ENCODE data around the gene EHHADH.
"Not testable (repeated sequence)": the region's sequence is repeated elsewhere in the genome, so short reads cannot be mapped to it uniquely, and the experiment has no call there.

DNA sequence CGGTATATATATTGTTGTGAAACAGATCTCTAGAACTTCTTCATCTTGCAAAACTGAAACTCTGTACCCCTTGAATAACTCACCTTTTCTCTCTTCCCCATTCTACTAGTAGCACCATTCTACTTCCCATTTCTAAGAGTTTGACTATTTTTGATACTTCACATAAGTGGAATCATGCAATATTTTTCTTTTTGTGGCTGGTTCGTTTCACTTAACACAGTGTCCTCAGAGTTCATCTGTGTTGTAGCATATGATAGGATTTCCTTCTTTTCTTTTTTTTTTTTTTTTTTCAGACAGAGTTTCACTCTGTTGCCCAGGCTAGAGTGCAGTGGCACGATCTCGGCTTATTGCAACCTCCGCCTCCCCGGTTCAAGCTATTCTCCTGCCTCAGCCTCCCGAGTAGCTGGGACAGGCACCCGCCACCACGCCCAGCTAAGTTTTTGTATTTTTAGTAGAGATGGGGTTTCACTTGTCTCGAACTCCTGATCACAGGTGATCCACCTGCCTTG, 46.1 kb upstream of the EHHADH start:
- not testable (repeated sequence) for TF ChIP-seq EZH2phosphoT487 (IDR thresholded peaks at IDR 0.05; ENCODE audit: unreplicated experiment); EZH2 (IDR thresholded peaks at IDR 0.05; ENCODE audit: low read depth, unreplicated experiment); CREB1 (CRISPR knock-in tag; IDR thresholded peaks at IDR 0.05; ENCODE audit: low read depth); POLR2AphosphoS5 (IDR thresholded peaks at IDR 0.05; ENCODE audit: low read depth); JUNB (IDR thresholded peaks at IDR 0.05; ENCODE audit: unreplicated experiment); ZNF114 (CRISPR knock-in tag; IDR thresholded peaks at IDR 0.05); NANOG (IDR thresholded peaks at IDR 0.05; ENCODE audit: borderline replicate concordance)
- TF ChIP-seq, protein P1, sequence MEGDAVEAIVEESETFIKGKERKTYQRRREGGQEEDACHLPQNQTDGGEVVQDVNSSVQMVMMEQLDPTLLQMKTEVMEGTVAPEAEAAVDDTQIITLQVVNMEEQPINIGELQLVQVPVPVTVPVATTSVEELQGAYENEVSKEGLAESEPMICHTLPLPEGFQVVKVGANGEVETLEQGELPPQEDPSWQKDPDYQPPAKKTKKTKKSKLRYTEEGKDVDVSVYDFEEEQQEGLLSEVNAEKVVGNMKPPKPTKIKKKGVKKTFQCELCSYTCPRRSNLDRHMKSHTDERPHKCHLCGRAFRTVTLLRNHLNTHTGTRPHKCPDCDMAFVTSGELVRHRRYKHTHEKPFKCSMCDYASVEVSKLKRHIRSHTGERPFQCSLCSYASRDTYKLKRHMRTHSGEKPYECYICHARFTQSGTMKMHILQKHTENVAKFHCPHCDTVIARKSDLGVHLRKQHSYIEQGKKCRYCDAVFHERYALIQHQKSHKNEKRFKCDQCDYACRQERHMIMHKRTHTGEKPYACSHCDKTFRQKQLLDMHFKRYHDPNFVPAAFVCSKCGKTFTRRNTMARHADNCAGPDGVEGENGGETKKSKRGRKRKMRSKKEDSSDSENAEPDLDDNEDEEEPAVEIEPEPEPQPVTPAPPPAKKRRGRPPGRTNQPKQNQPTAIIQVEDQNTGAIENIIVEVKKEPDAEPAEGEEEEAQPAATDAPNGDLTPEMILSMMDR (conservative IDR thresholded peaks at IDR 0.05; ENCODE audit: low read depth in 2 of 2), result not testable (repeated sequence)
- TF ChIP-seq, protein P2, sequence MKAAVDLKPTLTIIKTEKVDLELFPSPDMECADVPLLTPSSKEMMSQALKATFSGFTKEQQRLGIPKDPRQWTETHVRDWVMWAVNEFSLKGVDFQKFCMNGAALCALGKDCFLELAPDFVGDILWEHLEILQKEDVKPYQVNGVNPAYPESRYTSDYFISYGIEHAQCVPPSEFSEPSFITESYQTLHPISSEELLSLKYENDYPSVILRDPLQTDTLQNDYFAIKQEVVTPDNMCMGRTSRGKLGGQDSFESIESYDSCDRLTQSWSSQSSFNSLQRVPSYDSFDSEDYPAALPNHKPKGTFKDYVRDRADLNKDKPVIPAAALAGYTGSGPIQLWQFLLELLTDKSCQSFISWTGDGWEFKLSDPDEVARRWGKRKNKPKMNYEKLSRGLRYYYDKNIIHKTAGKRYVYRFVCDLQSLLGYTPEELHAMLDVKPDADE (IDR thresholded peaks at IDR 0.05), result not testable (repeated sequence)
- TF ChIP-seq, protein P3, sequence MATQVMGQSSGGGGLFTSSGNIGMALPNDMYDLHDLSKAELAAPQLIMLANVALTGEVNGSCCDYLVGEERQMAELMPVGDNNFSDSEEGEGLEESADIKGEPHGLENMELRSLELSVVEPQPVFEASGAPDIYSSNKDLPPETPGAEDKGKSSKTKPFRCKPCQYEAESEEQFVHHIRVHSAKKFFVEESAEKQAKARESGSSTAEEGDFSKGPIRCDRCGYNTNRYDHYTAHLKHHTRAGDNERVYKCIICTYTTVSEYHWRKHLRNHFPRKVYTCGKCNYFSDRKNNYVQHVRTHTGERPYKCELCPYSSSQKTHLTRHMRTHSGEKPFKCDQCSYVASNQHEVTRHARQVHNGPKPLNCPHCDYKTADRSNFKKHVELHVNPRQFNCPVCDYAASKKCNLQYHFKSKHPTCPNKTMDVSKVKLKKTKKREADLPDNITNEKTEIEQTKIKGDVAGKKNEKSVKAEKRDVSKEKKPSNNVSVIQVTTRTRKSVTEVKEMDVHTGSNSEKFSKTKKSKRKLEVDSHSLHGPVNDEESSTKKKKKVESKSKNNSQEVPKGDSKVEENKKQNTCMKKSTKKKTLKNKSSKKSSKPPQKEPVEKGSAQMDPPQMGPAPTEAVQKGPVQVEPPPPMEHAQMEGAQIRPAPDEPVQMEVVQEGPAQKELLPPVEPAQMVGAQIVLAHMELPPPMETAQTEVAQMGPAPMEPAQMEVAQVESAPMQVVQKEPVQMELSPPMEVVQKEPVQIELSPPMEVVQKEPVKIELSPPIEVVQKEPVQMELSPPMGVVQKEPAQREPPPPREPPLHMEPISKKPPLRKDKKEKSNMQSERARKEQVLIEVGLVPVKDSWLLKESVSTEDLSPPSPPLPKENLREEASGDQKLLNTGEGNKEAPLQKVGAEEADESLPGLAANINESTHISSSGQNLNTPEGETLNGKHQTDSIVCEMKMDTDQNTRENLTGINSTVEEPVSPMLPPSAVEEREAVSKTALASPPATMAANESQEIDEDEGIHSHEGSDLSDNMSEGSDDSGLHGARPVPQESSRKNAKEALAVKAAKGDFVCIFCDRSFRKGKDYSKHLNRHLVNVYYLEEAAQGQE (IDR thresholded peaks at IDR 0.05; ENCODE audit: unreplicated experiment), result not testable (repeated sequence)

Measured in GM23338 (cell line).